MG63 (cell line): ENCODE data around the gene TSSK1B. TPM values are rescaled to one million over a fixed set of nuclear protein-coding genes. Genes with fewer than 3 reads are reported as not detected.
"Not testable (repeated sequence)": the region's sequence is repeated elsewhere in the genome, so short reads cannot be mapped to it uniquely, and the experiment has no call there.

Experiments used
- DNase-seq: peaks from one replicate; pipeline ENCODE4 v3.0.0-alpha.2; 2020
- H3K27me3 ChIP-seq: fragments of 250-450 bp; sonication (Bioruptor Pico); 2 replicates; pipeline ENCODE4 v1.5.1; 2020; ENCODE audit warnings: mild to moderate bottlenecking, moderate library complexity
- H3K36me3 ChIP-seq: fragments of 250-450 bp; sonication (Bioruptor Pico); 2 replicates; pipeline ENCODE4 v1.5.1; 2020; ENCODE audit warnings: mild to moderate bottlenecking, moderate library complexity
- H3K4me3 ChIP-seq: fragments of 250-450 bp; sonication (Bioruptor Pico); 2 replicates; pipeline ENCODE4 v1.5.1; 2020; ENCODE audit warnings: mild to moderate bottlenecking, moderate library complexity
- H3K9me3 ChIP-seq: fragments of 250-450 bp; sonication (Bioruptor Pico); 2 replicates; pipeline ENCODE4 v1.5.1; 2020; ENCODE audit warnings: mild to moderate bottlenecking, moderate library complexity
- total RNA-seq: library from RNA; depleted of rRNA; stranded (reverse); fragments of >200 nt; shearing (Covaris generic); gene quantifications from 2 replicates; pipeline ENCODE4 v1.2.3, GENCODE V29; 2014; ENCODE audit warnings: low replicate concordance; rRNA removed

TSSK1B gene
- not detected in 2 replicates for total RNA-seq

- Histone ChIP-seq H3K27me3 (peaks cover 5% of the 10 kb centered on the region; the same call in 1 of the 2 replicates), H3K4me3 (no peak within 1 kb of the TSS), H3K36me3 (no peaks in the 10 kb centered on the region), H3K9me3 (no peaks in the 10 kb centered on the region)
- DNase-seq, result peak; percentile 21
Observed at GRCh38 chr5:113434889-113435288, at the start of gene TSSK1B. TSSK1B (minus strand) TSS chr5:113434989; CDS start chr5:113434839, 150 bp downstream.

GRCh38 chr5:113480243-113480642 is 45.5 kb upstream of the TSSK1B start:
- no peak for DNase-seq
- Histone ChIP-seq H3K4me3 (no peak overlapping the region), H3K27me3 (peaks cover 30% of the 10 kb centered on the region), H3K36me3 (no peaks in the 10 kb centered on the region), H3K9me3 (no peaks in the 10 kb centered on the region)

GRCh38 chr5:113478691-113479090 is 43.9 kb upstream of the TSSK1B start:
- peaks cover 20% of the 10 kb centered on the region for H3K27me3 ChIP-seq
- no peaks in the 10 kb centered on the region for H3K9me3 ChIP-seq
- no peak for DNase-seq
- no peak overlapping the region for H3K4me3 ChIP-seq
- H3K36me3 ChIP-seq, result no peaks in the 10 kb centered on the region

- DNase-seq, result no peak
- Histone ChIP-seq H3K36me3 (no peaks in the 10 kb centered on the region), H3K4me3 (no peak overlapping the region), H3K27me3 (peaks cover 6% of the 10 kb centered on the region; the same call in 1 of the 2 replicates), H3K9me3 (no peaks in the 10 kb centered on the region)
Observed at GRCh38 chr5:113474100-113474728, 39.4 kb upstream of the TSSK1B start.

GRCh38 chr5:113463032-113463431 is 28.2 kb upstream of the TSSK1B start:
- no peaks in the 10 kb centered on the region for H3K36me3 ChIP-seq
- no peak overlapping the region for H3K4me3 ChIP-seq
- peaks cover 2% of the 10 kb centered on the region for H3K27me3 ChIP-seq
- DNase-seq, result no peak
- H3K9me3 ChIP-seq, result no peaks in the 10 kb centered on the region

- H3K27me3 ChIP-seq, DNase-seq, H3K9me3 ChIP-seq, H3K36me3 ChIP-seq, H3K4me3 ChIP-seq: not testable (repeated sequence)
Observed at GRCh38 chr5:113457106-113457505, 22.3 kb upstream of the TSSK1B start.

GRCh38 chr5:113452941-113453340 is 18.2 kb upstream of the TSSK1B start:
- H3K36me3 ChIP-seq, result no peaks in the 10 kb centered on the region
- H3K9me3 ChIP-seq, result no peaks in the 10 kb centered on the region
- no peak for DNase-seq
- H3K27me3 ChIP-seq, result no peaks in the 10 kb centered on the region; the same call in 1 of the 2 replicates
- H3K4me3 ChIP-seq, result no peak overlapping the region

- H3K4me3 ChIP-seq, result no peak overlapping the region
- no peaks in the 10 kb centered on the region for H3K9me3 ChIP-seq
- H3K27me3 ChIP-seq, result no peaks in the 10 kb centered on the region; the same call in 1 of the 2 replicates
- H3K36me3 ChIP-seq, result no peaks in the 10 kb centered on the region
- peak; percentile 22 for DNase-seq
Observed at GRCh38 chr5:113451797-113452196, 17.0 kb upstream of the TSSK1B start.

GRCh38 chr5:113450929-113451328 is 16.1 kb upstream of the TSSK1B start:
- H3K4me3 ChIP-seq, result no peak overlapping the region
- H3K36me3 ChIP-seq, result no peaks in the 10 kb centered on the region
- no peaks in the 10 kb centered on the region; the same call in 1 of the 2 replicates for H3K27me3 ChIP-seq
- 0 out of 2 replicates have a peak, but pooled peaks cover under 1% of the 10 kb centered on the region for H3K9me3 ChIP-seq
- no peak for DNase-seq

GRCh38 chr5:113450462-113450861 is 15.7 kb upstream of the TSSK1B start:
- Histone ChIP-seq H3K36me3 (no peaks in the 10 kb centered on the region), H3K4me3 (no peak overlapping the region), H3K9me3 (0 out of 2 replicates have a peak, but pooled peaks cover 5% of the 10 kb centered on the region), H3K27me3 (no peaks in the 10 kb centered on the region; the same call in 1 of the 2 replicates)
- DNase-seq, result no peak

- Histone ChIP-seq H3K36me3 (no peaks in the 10 kb centered on the region), H3K4me3 (no peak overlapping the region), H3K27me3 (no peaks in the 10 kb centered on the region; the same call in 1 of the 2 replicates), H3K9me3 (0 out of 2 replicates have a peak, but pooled peaks cover 7% of the 10 kb centered on the region)
- no peak for DNase-seq
Observed at GRCh38 chr5:113448252-113448651, 13.5 kb upstream of the TSSK1B start.

GRCh38 chr5:113447498-113448050 is 12.8 kb upstream of the TSSK1B start:
- peak; percentile 13 for DNase-seq
- Histone ChIP-seq H3K27me3 (no peaks in the 10 kb centered on the region; the same call in 1 of the 2 replicates), H3K4me3 (no peak overlapping the region), H3K36me3 (no peaks in the 10 kb centered on the region), H3K9me3 (0 out of 2 replicates have a peak, but pooled peaks cover 7% of the 10 kb centered on the region)

- no peaks in the 10 kb centered on the region for H3K36me3 ChIP-seq
- no peaks in the 10 kb centered on the region; the same call in 1 of the 2 replicates for H3K27me3 ChIP-seq
- no peak overlapping the region for H3K4me3 ChIP-seq
- 0 out of 2 replicates have a peak, but pooled peaks cover 7% of the 10 kb centered on the region for H3K9me3 ChIP-seq
- DNase-seq, result no peak
Observed at GRCh38 chr5:113446358-113446927, 11.7 kb upstream of the TSSK1B start.

GRCh38 chr5:113437111-113437510 is 2.3 kb upstream of the TSSK1B start:
- Histone ChIP-seq H3K27me3 (peaks cover 10% of the 10 kb centered on the region; the same call in 1 of the 2 replicates), H3K36me3 (no peaks in the 10 kb centered on the region), H3K4me3 (no peak overlapping the region), H3K9me3 (no peaks in the 10 kb centered on the region)
- no peak for DNase-seq

- no peak overlapping the region for H3K4me3 ChIP-seq
- peak; percentile 2 for DNase-seq
- H3K9me3 ChIP-seq, result no peaks in the 10 kb centered on the region
- H3K36me3 ChIP-seq, result no peaks in the 10 kb centered on the region
- peaks cover 8% of the 10 kb centered on the region; the same call in 1 of the 2 replicates for H3K27me3 ChIP-seq
Observed at GRCh38 chr5:113435575-113435974, 786 bp upstream of the TSSK1B start.

- Histone ChIP-seq H3K27me3 (peaks cover 5% of the 10 kb centered on the region; the same call in 1 of the 2 replicates), H3K4me3 (no peak overlapping the region), H3K9me3 (no peaks in the 10 kb centered on the region), H3K36me3 (no peaks in the 10 kb centered on the region)
- no peak for DNase-seq
Observed at GRCh38 chr5:113433862-113434612, 752 bp downstream of the TSSK1B start.

- Histone ChIP-seq H3K36me3 (no peaks in the 10 kb centered on the region), H3K4me3 (no peak overlapping the region), H3K9me3 (no peaks in the 10 kb centered on the region), H3K27me3 (peaks cover 5% of the 10 kb centered on the region; the same call in 1 of the 2 replicates)
- no peak for DNase-seq
Observed at GRCh38 chr5:113433071-113433470, 1.7 kb downstream of the TSSK1B start.
